HepG2 (cell line): ENCODE data around the gene MAVS. TPM values are rescaled to one million over a fixed set of nuclear protein-coding genes. Genes with fewer than 3 reads are reported as not detected.

Source experiments
- ATAC-seq: fragments of 200-7000 bp; cut with Tn5 transposase; 3 replicates; pipeline ENCODE4 v1.9.1; 2020; ENCODE audit warnings: mild to moderate bottlenecking, moderate library complexity
- BruUV-seq: library from RNA; stranded (reverse); fragments of 400-500 nt; replicated peaks from 2 replicates; lab custom pipeline; 2021; lab: Mats Ljungman, UMichigan
- CTCF ChIA-PET: fragments of 300-600 bp; formaldehyde crosslinking; extraction: SDS; loops from one replicate; lab custom pipeline; 2021; ENCODE audit warnings: low total read pairs, inconsistent platforms, low intra/inter-chr PET ratio; lab: Yijun Ruan, JAX
- POLR2A ChIA-PET: fragments of 350-600 bp; sonication (Branson Sonifier 250); formaldehyde crosslinking; loops from one replicate; lab custom pipeline; 2020; ENCODE audit warnings: antibody characterized with exemption, inconsistent platforms; lab: Yijun Ruan, JAX
- DNase-seq: peaks from one replicate; pipeline ENCODE4 v3.0.0-alpha.2; 2015; ENCODE audit warnings: low spot score
- FAIRE-seq: peaks from 3 replicates; lab custom pipeline; 2011; peaks lifted over from hg19 to GRCh38; lab: Jason Lieb, UNC
- H2AFZ ChIP-seq: one replicate; pipeline ENCODE4 v1.6.1; 2011; ENCODE audit warnings: low read length, inconsistent platforms
- H3K27ac ChIP-seq: fragments of 300-600 bp; 3 replicates; pipeline ENCODE4 v1.8.0; 2011; ENCODE audit warnings: mixed run types, mild to moderate bottlenecking, mixed read lengths, low read length, inconsistent platforms; ENCODE audit not compliant: insufficient read depth; ENCODE audit errors: extremely low read length
- H3K27me3 ChIP-seq, 2 experiments: fragments of 200-600 bp in 1 of 2; 2 replicates in 1 of 2; 3 replicates in 1 of 2; pipeline versions ENCODE4 v1.6.0 to v1.8.0; 2011; ENCODE audit warnings: low read length in 2 of 2, mild to moderate bottlenecking in 2 of 2, moderate library complexity in 2 of 2, inconsistent platforms in 1 of 2; ENCODE audit not compliant: insufficient read depth in 2 of 2, control insufficient read depth in 1 of 2
- H3K36me3 ChIP-seq, 2 experiments: fragments of 200-600 bp in 1 of 2; replicated peaks in 1 of 2; 2 replicates in 1 of 2; 3 replicates in 1 of 2; pipeline versions ENCODE4 v1.5.1 to v1.8.0; 2011; ENCODE audit warnings: low read length in 2 of 2, inconsistent platforms in 1 of 2; ENCODE audit not compliant: insufficient read depth in 2 of 2, control insufficient read depth in 1 of 2
- H3K4me1 ChIP-seq: 2 replicates; pipeline ENCODE4 v1.5.1; 2012; ENCODE audit warnings: low read length, inconsistent platforms; ENCODE audit not compliant: insufficient read depth
- H3K4me2 ChIP-seq: 2 replicates; pipeline ENCODE4 v1.6.0; 2011; ENCODE audit warnings: low read depth, low read length, inconsistent platforms
- H3K4me3 ChIP-seq, 3 experiments: fragments of 200-600 bp in 1 of 3; sonication (generic), shearing (Covaris generic) in 1 of 3; replicated peaks in 1 of 3; 2 replicates each; pipeline ENCODE4 v1.5.1; 2011 to 2016; ENCODE audit warnings: low read length in 3 of 3, inconsistent platforms in 2 of 3, low read depth in 2 of 3, mild to moderate bottlenecking in 2 of 3, control low read depth in 1 of 3, mixed read lengths in 1 of 3; ENCODE audit not compliant: insufficient read depth in 1 of 3
- H3K79me2 ChIP-seq: one replicate; pipeline ENCODE4 v1.6.1; 2011; ENCODE audit warnings: low read length, inconsistent platforms; ENCODE audit not compliant: insufficient read depth
- H3K9ac ChIP-seq: 2 replicates; pipeline ENCODE4 v1.6.0; 2011; ENCODE audit warnings: mild to moderate bottlenecking, low read depth, low read length, inconsistent platforms; ENCODE audit not compliant: insufficient read depth
- H3K9me3 ChIP-seq: 2 replicates; pipeline ENCODE4 v1.5.1; 2012; ENCODE audit warnings: mild to moderate bottlenecking, low read length
- H4K20me1 ChIP-seq: 2 replicates; pipeline ENCODE4 v1.6.0; 2011; ENCODE audit warnings: inconsistent platforms, mild to moderate bottlenecking, low read length, moderate library complexity; ENCODE audit not compliant: insufficient read depth
- CBX2 ChIP-seq, 2 experiments: fragments of 200-600 bp in 1 of 2; sonication (generic); formaldehyde crosslinking in 1 of 2; IDR thresholded peaks; 2 replicates each; pipeline versions ENCODE4 v1.7.0 to v1.8.1; 2018 to 2022; ENCODE audit warnings: low read depth in 2 of 2, low read length in 1 of 2, mild to moderate bottlenecking in 1 of 2, missing genetic modification reagents in 1 of 2
- ELK4 ChIP-seq: sonication (generic); formaldehyde crosslinking; IDR thresholded peaks from 2 replicates; pipeline ENCODE4 v1.9.0; 2021; ENCODE audit warnings: missing genetic modification reagents, borderline replicate concordance
- HIC2 ChIP-seq: sonication (generic); formaldehyde crosslinking; IDR thresholded peaks from 2 replicates; pipeline ENCODE4 v1.9.0; 2022; ENCODE audit warnings: low read depth, missing genetic modification reagents
- MEIS2 ChIP-seq: sonication (generic); formaldehyde crosslinking; IDR thresholded peaks from 2 replicates; pipeline ENCODE4 v1.9.0; 2021; ENCODE audit warnings: mild to moderate bottlenecking, missing genetic modification reagents
- RAD21 ChIP-seq: fragments of 450-650 bp; formaldehyde crosslinking; IDR thresholded peaks from 2 replicates; pipeline ENCODE4 v1.5.0; 2020; ENCODE audit warnings: mild to moderate bottlenecking
- RBM22 ChIP-seq: fragments of 200-400 bp; formaldehyde crosslinking; optimal IDR thresholded peaks from 2 replicates; pipeline ENCODE3; 2017; ENCODE audit warnings: mild to moderate bottlenecking, low read length, moderate library complexity
- SAP130 ChIP-seq: IDR thresholded peaks from 2 replicates; pipeline ENCODE4 v1.6.1; 2016; ENCODE audit warnings: low read depth
- SP5 ChIP-seq: IDR thresholded peaks from 2 replicates; pipeline ENCODE4 v1.6.1; 2016; ENCODE audit warnings: low read depth, borderline replicate concordance
- TIGD3 ChIP-seq: sonication (generic); formaldehyde crosslinking; IDR thresholded peaks from 2 replicates; pipeline ENCODE4 v1.5.1; 2020; ENCODE audit warnings: mild to moderate bottlenecking, missing genetic modification reagents, borderline replicate concordance
- ZNF180 ChIP-seq: sonication (generic); formaldehyde crosslinking; IDR thresholded peaks from 2 replicates; pipeline ENCODE4 v1.4.0; 2020; ENCODE audit warnings: low read depth, missing genetic modification reagents, borderline replicate concordance
- ZNF543 ChIP-seq: sonication (generic); formaldehyde crosslinking; IDR thresholded peaks from 2 replicates; pipeline ENCODE4 v1.4.0; 2020; ENCODE audit warnings: mild to moderate bottlenecking, missing genetic modification reagents
- ZNF570 ChIP-seq: sonication (generic); formaldehyde crosslinking; IDR thresholded peaks from 2 replicates; pipeline ENCODE4 v1.4.0; 2020; ENCODE audit warnings: mild to moderate bottlenecking, missing genetic modification reagents, borderline replicate concordance
- ZNF780A ChIP-seq: sonication (generic); formaldehyde crosslinking; IDR thresholded peaks from 2 replicates; pipeline ENCODE4 v1.8.0; 2022; ENCODE audit warnings: mild to moderate bottlenecking, missing genetic modification reagents, moderate library complexity
- ZSCAN12 ChIP-seq: sonication (generic); formaldehyde crosslinking; IDR thresholded peaks from 2 replicates; pipeline ENCODE4 v1.9.0; 2021; ENCODE audit warnings: mild to moderate bottlenecking, missing genetic modification reagents
- WGBS: methylation state at CpG from one replicate; pipeline ENCODE4 v1.1.6; 2017; ENCODE audit warnings: low lambda C conversion rate; 5-methylcytosine and 5-hydroxymethylcytosine counted together
- in situ Hi-C: cut with HindIII; loops from 2 replicates; pipeline ENCODE4 v1.10.0; 2017; ENCODE audit warnings: low pct_unique_long_range_greater_than_20kb; ENCODE audit not compliant: extremely low pct_ligation_motif_present
- intact Hi-C: fragments of 100-400 bp; cut with micrococcal nuclease; formaldehyde crosslinking; loops from one replicate; pipeline ENCODE4 v1.10.0; 2022; ENCODE audit not compliant: unreplicated experiment
- polyA plus RNA-seq, 8 experiments: library from polyadenylated mRNA; depleted of rRNA in 3 of 8; stranded (reverse) in 7 of 8; unstranded in 1 of 8; fragments of >200 nt; fragmentation: Illumina TruSeq in 4 of 8; extraction: Trizol in 4 of 8; gene quantifications; 2 replicates each; pipeline versions ENCODE4 v1.2.1 to v1.2.3, GENCODE V29; 2011 to 2016; ENCODE audit warnings: low read depth in 4 of 8, missing spikeins in 1 of 8, mixed read lengths in 1 of 8; ENCODE audit not compliant: insufficient read depth in 1 of 8
- total RNA-seq, 5 experiments: library from RNA; depleted of rRNA; stranded (reverse); fragments of >200 nt; fragmentation: Illumina TruSeq; extraction: Trizol; gene quantifications; 2 replicates each; pipeline ENCODE4 v1.2.3, GENCODE V29; 2016; ENCODE audit warnings: low read depth in 1 of 5

Gene MAVS
- total and polyA plus RNA-seq, 2 of the 13 experiments (the other 11 are each of a cell fraction or from before 2014, with no cell fraction given), result 27.3 to 36.6 TPM

GRCh38 chr20:3887876-3888620 is 41.4 kb downstream of the MAVS start (continued):
- no peak for TF ChIP-seq CBX2 (IDR thresholded peaks at IDR 0.05; ENCODE audit: low read depth, low read length)
- no peak for TF ChIP-seq CBX2 (CRISPR knock-in tag; IDR thresholded peaks at IDR 0.05; ENCODE audit: low read depth)

- CTCF ChIA-PET, result no interaction called here
- TF ChIP-seq ZNF543 (CRISPR knock-in tag), result peak; percentile 94
- peak; percentile 78 for TF ChIP-seq RAD21
- TF ChIP-seq SP5 (CRISPR knock-in tag), result peak; percentile 43
- TF ChIP-seq SAP130 (CRISPR knock-in tag), result peak; percentile 93
- peak; percentile 36; the same call in 1 of the 2 replicates for TF ChIP-seq TIGD3 (CRISPR knock-in tag)
- peak; percentile 89; the same call in 1 of the 2 replicates for TF ChIP-seq ZNF780A (CRISPR knock-in tag)
- peak; percentile 54; the same call in 1 of the 2 replicates for TF ChIP-seq MEIS2
- TF ChIP-seq ZNF570 (CRISPR knock-in tag), result no peak; the same call in 1 of the 2 replicates
- no peak for TF ChIP-seq ZSCAN12 (CRISPR knock-in tag)
- peak; percentile 81 for TF ChIP-seq RBM22
- no peak for TF ChIP-seq HIC2
- TF ChIP-seq ZNF180 (CRISPR knock-in tag), result no peak; the same call in 1 of the 2 replicates
- TF ChIP-seq ELK4 (CRISPR knock-in tag), result no peak
Measured at GRCh38 chr20:3888622-3889488, 42.2 kb downstream of the MAVS start, which contains the start of gene PANK2. PANK2 (plus strand) TSS chr20:3889387.

More at GRCh38 chr20:3888622-3889488, 42.2 kb downstream of the MAVS start, which contains the start of gene PANK2:
- WGBS, result 1% methylated on average over 40 of the region's 72 CpGs
- intact Hi-C loops, result loop anchor here (2.0 to 5.0 kb wide), 2 partner anchors 68 to 198 kb away; partner anchors contain the start of gene AP5S1
- Histone ChIP-seq H3K79me2 (peaks cover 61% of the 10 kb centered on the region), H4K20me1 (peaks cover 41% of the 10 kb centered on the region), H3K27me3 (no peaks in the 10 kb centered on the region; a peak in 1 of 5 replicates), H2AFZ (no peak within 1 kb of the TSS), H3K36me3 (peaks cover 1 to 8% of the 10 kb centered on the region in 2 experiments; a peak in 3 of 5 replicates), H3K4me2 (peak within 1 kb of the TSS; percentile 91), H3K4me3 (peak within 1 kb of the TSS; percentile 86 to 94 (median 94)), H3K27ac (peak within 1 kb of the TSS; percentile 86), H3K4me1 (peaks cover 46% of the 10 kb centered on the region), H3K9me3 (no peaks in the 10 kb centered on the region), H3K9ac (peak within 1 kb of the TSS; percentile 97)
- DNase-seq (peak; percentile 99), FAIRE-seq (peak; percentile 79), ATAC-seq (peak; percentile 97)
- POLR2A ChIA-PET, result interaction anchor here (1.1 to 1.3 kb wide), 2 partner anchors 14 to 196 kb away, joined by 3 to 4 read pairs; no protein-coding TSS in a partner anchor
- BruUV-seq, result no TSS peak
- in situ Hi-C loops, result loop anchor here (5.0 to 10.0 kb wide), 2 partner anchors 56 to 198 kb away; no protein-coding TSS in a partner anchor
